ENCODE data around the gene C1QTNF8. TPM values are rescaled to one million over a fixed set of nuclear protein-coding genes. Genes with fewer than 3 reads are reported as not detected.

The C1QTNF8 gene
- total RNA-seq, 1 experiment from 2014 or later: 0.27 TPM

DNA sequence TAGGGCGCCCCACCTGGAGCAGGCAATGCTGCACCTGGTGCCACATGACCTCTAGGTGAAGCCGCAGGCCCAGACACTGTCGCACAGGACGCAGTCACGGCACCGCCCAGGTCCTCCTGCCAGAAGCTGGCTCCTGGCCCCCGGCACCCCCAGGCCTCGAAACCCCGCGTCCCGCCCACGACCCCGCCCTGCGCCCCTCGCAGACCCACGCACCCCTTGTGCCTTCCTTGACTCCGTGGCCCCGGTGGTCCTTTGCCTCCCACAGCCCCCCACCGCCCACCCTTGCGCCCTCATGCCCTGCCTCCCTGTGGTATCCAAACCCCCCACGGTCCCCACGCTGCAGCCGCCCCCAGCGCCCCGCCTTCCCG, 6.3 kb upstream of the C1QTNF8 start:
- Histone ChIP-seq H2AFZ (ENCODE audit: low read depth, low read length, poor library complexity, severe bottlenecking) (no peak overlapping the region), H3K79me2 (ENCODE audit: insufficient read depth, low read length) (no peaks in the 10 kb centered on the region), H3K4me3 (replicated peaks in 1 of 2; ENCODE audit: low read depth in 1 of 2, low read length in 2 of 2) (no peak overlapping the region), H3K27ac (ENCODE audit: low read depth, low read length) (no peak overlapping the region), H4K20me1 (ENCODE audit: insufficient read depth) (no peaks in the 10 kb centered on the region), H3K4me1 (ENCODE audit: control insufficient read depth in 1 of 2, insufficient read depth in 2 of 2, low read length in 2 of 2) (peaks cover 8 to 46% of the 10 kb centered on the region in 2 experiments; a peak in 3 of 4 replicates), H3K36me3 (ENCODE audit: control insufficient read depth in 1 of 2, insufficient read depth in 2 of 2, low read length in 2 of 2) (no peaks in the 10 kb centered on the region), H3K9ac (ENCODE audit: low read length) (no peak overlapping the region), H3K9me3 (ENCODE audit: control insufficient read depth in 1 of 2, insufficient read depth in 1 of 2, low read depth in 1 of 2, low read length in 2 of 2) (no peaks in the 10 kb centered on the region), H3K27me3 (ENCODE audit: insufficient read depth, low read length) (no peaks in the 10 kb centered on the region), H3K4me2 (ENCODE audit: low read length) (no peak overlapping the region), H3K9me2 (ENCODE audit: insufficient read depth) (no peaks in the 10 kb centered on the region)
- TF ChIP-seq YY1 (IDR thresholded peaks at IDR 0.05; ENCODE audit: extremely low read depth, insufficient replicate concordance, low read depth, low read length): no peak
- no peak for TF ChIP-seq SIN3A (IDR thresholded peaks at IDR 0.05; ENCODE audit: low read depth)
- TF ChIP-seq ZNF274 (IDR thresholded peaks at IDR 0.05; ENCODE audit: low read depth, low read length): no peak
- TF ChIP-seq, protein P1, sequence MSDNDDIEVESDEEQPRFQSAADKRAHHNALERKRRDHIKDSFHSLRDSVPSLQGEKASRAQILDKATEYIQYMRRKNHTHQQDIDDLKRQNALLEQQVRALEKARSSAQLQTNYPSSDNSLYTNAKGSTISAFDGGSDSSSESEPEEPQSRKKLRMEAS (IDR thresholded peaks at IDR 0.05): no peak
- TF ChIP-seq SP1 (IDR thresholded peaks at IDR 0.05; ENCODE audit: low read depth): no peak
- no TSS peak for BruUV-seq (replicated peaks)
- RAD21 ChIA-PET (ENCODE audit: low non-redundant PET in 1 of 2, low total read pairs in 2 of 2, uncharacterized antibody in 2 of 2, unreplicated experiment in 2 of 2): interaction anchor here in 1 of 2 experiments (1.2 kb wide), 1 partner anchor 45 kb away, joined by 7 read pairs; no protein-coding TSS in a partner anchor
- ATAC-seq (no peak), DNase-seq (ENCODE audit: low read depth, low spot score) (no peak)
- POLR2A ChIA-PET: interaction anchor here (1.2 kb wide), 1 partner anchor 45 kb away, joined by 6 read pairs; no protein-coding TSS in a partner anchor
- CTCF ChIA-PET: interaction anchor here (1.0 to 1.3 kb wide), 3 partner anchors 11 to 96 kb away, joined by 3 to 5 read pairs (median 5); no protein-coding TSS in a partner anchor
- intact Hi-C loops (cut with micrococcal nuclease): no loop called here

DNA sequence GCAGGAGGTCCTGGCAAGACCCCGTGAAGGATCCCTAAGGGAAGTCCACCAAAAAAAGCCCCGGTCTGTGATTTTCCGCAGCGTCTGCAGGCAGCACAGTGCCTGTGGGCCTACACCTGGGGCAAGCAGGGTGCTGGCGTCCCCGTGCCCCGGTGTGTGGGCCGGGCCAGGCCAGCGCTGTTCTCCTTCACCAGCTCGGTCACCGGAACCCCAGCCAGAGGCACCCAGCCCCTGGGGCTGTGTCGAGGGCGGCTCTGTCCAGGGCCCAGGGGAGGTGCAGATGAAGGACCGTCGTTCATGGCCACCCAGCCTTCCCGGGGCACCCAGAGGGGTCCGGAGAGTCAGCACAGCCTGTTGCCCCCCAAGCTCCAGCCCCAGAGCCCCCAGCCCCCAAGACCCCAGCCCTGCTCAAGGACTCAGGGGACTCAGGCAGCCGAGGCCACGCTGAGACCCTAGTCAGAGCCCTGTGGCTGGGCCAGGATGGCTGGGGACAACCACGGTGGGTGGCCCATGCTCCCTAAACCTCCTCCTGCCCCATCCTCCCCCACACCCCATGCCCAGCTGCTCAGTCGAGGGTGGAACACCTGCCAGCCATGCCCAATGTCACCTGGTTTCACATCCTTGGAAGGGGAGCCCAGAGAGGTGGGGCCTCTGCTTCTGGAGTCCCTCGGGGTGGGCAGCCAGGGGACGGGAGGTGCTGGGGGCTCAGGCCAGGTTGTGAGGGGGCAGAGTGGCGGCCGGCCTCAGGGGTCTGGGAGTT, 5.7 kb upstream of the C1QTNF8 start:
- Histone ChIP-seq H3K9ac (ENCODE audit: low read length) (no peak overlapping the region), H3K4me3 (replicated peaks in 1 of 2; ENCODE audit: low read depth in 1 of 2, low read length in 2 of 2) (no peak overlapping the region), H3K79me2 (ENCODE audit: insufficient read depth, low read length) (no peaks in the 10 kb centered on the region), H3K4me2 (ENCODE audit: low read length) (no peak overlapping the region), H3K9me3 (ENCODE audit: control insufficient read depth in 1 of 2, insufficient read depth in 1 of 2, low read depth in 1 of 2, low read length in 2 of 2) (no peaks in the 10 kb centered on the region), H4K20me1 (ENCODE audit: insufficient read depth) (no peaks in the 10 kb centered on the region), H3K27ac (ENCODE audit: low read depth, low read length) (no peak overlapping the region), H3K27me3 (ENCODE audit: insufficient read depth, low read length) (no peaks in the 10 kb centered on the region), H3K36me3 (ENCODE audit: control insufficient read depth in 1 of 2, insufficient read depth in 2 of 2, low read length in 2 of 2) (no peaks in the 10 kb centered on the region), H2AFZ (ENCODE audit: low read depth, low read length, poor library complexity, severe bottlenecking) (no peak overlapping the region), H3K9me2 (ENCODE audit: insufficient read depth) (no peaks in the 10 kb centered on the region), H3K4me1 (ENCODE audit: control insufficient read depth in 1 of 2, insufficient read depth in 2 of 2, low read length in 2 of 2) (peaks cover 8 to 47% of the 10 kb centered on the region in 2 experiments; a peak in 3 of 4 replicates)
- RAD21 ChIA-PET (ENCODE audit: low non-redundant PET in 1 of 2, low total read pairs in 2 of 2, uncharacterized antibody in 2 of 2, unreplicated experiment in 2 of 2): interaction anchor here in 1 of 2 experiments (0.5 kb wide), 1 partner anchor 11 kb away, joined by 6 read pairs; no protein-coding TSS in a partner anchor
- POLR2A ChIA-PET: no interaction called here
- intact Hi-C loops (cut with micrococcal nuclease): no loop called here
- no peak for ATAC-seq
- no peak for DNase-seq (ENCODE audit: low read depth, low spot score)
- CTCF ChIA-PET: no interaction called here
- no TSS peak for BruUV-seq (replicated peaks)
- TF ChIP-seq SP1 (IDR thresholded peaks at IDR 0.05; ENCODE audit: low read depth) (no peak), YY1 (IDR thresholded peaks at IDR 0.05; ENCODE audit: extremely low read depth, insufficient replicate concordance, low read depth, low read length) (no peak), FOSL1 (IDR thresholded peaks at IDR 0.05; ENCODE audit: low read depth) (no peak), EZH2phosphoT487 (IDR thresholded peaks at IDR 0.05; ENCODE audit: borderline replicate concordance) (no peak), TCF7L2 (IDR thresholded peaks at IDR 0.05; ENCODE audit: borderline replicate concordance, extremely low read depth, insufficient read depth, insufficient read length) (no peak), RAD21 (IDR thresholded peaks at IDR 0.05; ENCODE audit: low read depth) (no peak), ELF1 (IDR thresholded peaks at IDR 0.05; ENCODE audit: borderline replicate concordance, low read depth) (no peak), JUND (IDR thresholded peaks at IDR 0.05) (no peak), EZH2 (IDR thresholded peaks at IDR 0.05) (no peak), CEBPB (IDR thresholded peaks at IDR 0.05; ENCODE audit: low read depth) (no peak)
- TF ChIP-seq, protein P1 (IDR thresholded peaks at IDR 0.05): no peak
- TF ChIP-seq, protein P2, sequence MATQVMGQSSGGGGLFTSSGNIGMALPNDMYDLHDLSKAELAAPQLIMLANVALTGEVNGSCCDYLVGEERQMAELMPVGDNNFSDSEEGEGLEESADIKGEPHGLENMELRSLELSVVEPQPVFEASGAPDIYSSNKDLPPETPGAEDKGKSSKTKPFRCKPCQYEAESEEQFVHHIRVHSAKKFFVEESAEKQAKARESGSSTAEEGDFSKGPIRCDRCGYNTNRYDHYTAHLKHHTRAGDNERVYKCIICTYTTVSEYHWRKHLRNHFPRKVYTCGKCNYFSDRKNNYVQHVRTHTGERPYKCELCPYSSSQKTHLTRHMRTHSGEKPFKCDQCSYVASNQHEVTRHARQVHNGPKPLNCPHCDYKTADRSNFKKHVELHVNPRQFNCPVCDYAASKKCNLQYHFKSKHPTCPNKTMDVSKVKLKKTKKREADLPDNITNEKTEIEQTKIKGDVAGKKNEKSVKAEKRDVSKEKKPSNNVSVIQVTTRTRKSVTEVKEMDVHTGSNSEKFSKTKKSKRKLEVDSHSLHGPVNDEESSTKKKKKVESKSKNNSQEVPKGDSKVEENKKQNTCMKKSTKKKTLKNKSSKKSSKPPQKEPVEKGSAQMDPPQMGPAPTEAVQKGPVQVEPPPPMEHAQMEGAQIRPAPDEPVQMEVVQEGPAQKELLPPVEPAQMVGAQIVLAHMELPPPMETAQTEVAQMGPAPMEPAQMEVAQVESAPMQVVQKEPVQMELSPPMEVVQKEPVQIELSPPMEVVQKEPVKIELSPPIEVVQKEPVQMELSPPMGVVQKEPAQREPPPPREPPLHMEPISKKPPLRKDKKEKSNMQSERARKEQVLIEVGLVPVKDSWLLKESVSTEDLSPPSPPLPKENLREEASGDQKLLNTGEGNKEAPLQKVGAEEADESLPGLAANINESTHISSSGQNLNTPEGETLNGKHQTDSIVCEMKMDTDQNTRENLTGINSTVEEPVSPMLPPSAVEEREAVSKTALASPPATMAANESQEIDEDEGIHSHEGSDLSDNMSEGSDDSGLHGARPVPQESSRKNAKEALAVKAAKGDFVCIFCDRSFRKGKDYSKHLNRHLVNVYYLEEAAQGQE (IDR thresholded peaks at IDR 0.05; ENCODE audit: low read depth): no peak
